Kidney glomerular epithelial cell (primary cell): ENCODE data around the gene ADNP.
"Not testable (repeated sequence)": the region's sequence is repeated elsewhere in the genome, so short reads cannot be mapped to it uniquely, and the experiment has no call there.

Experiments used
- DNase-seq: peaks from one replicate; lab custom pipeline; 2025; lab: John Stamatoyannopoulos, UW

ADNP gene

DNA sequence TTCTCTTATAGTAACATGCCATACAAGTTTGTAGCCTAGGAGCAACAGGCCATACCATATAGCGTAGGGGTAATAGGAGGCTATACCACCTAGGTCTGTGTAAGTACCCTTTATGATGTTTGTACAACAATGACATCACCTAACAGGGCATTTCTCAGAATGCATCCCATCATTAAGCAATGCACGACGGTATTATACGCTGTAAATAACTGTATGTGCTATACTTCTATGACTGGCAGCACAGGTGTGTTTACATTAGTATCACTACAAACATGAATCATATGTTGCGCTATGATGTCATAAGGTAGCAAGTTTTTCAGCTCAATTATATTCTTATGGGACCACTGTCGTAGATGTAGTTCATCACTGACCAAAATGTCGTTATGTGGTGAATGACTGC is 31.0 kb downstream of the ADNP start:
- DNase-seq: no peak

- DNase-seq: no peak
Measured at GRCh38 chr20:50898475-50898874, 32.8 kb downstream of the ADNP start.

- no peak for DNase-seq
Measured at GRCh38 chr20:50895111-50895830, 36.0 kb downstream of the ADNP start.

DNA sequence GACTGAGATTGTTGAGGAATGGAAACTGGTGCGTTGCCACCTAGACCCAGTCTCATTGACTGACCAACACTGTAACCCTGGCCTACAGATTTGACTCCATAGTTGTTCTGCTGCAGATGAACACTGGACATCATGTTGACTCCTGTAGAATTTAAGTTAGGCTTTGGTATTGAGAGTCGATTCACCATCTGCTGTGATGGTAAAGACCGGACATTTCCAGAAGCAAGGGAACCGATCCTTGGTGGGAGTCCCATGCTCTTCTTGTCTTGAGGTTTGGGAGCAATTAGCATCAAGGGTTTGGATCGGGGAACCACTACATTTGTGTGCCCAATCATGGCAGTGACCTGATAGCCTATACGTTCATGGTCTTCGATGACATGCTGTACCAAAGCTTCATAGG is 37.6 kb downstream of the ADNP start:
- DNase-seq: no peak

DNA sequence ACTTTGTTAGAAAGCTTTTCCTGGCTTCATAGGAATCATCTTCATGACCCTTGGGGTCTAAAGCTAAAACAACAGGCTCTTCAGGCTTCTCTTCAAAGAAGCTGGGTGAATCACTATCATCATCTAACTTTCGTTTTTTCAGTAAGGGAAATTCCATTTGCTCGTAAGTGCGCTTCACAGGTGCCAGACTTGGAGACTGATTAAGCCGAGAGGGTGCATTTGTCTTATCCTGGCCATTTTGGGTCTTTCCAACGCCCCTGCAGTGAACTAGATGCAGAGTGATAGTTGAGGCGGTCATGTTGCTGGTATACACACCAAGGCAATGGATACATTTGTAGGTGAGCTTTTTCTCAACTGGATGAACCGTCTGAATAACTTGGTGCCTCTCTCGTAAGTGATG is 38.8 kb downstream of the ADNP start:
- no peak for DNase-seq

DNA sequence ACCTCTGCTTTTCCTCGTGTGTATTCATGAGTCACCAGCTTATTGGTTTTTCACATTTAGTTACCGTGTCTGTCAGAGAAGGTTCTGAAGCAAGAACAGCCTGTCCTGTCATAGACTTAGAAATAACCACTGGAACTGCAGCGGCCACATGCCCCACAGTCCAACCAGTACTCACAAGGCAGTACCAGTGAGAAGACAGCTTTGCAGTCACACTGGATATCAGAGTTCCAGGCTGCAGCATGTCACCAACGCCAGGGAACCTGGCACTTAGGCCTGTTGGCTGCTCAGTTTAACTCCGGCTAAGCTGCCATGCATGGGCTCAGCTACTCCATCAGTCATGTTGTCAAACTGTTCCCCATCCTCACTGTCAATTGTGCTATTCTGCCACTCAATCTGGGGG is 40.1 kb downstream of the ADNP start:
- DNase-seq: no peak

GRCh38 chr20:50887576-50887975 is 43.7 kb downstream of the ADNP start:
- DNase-seq: no peak

- no peak for DNase-seq
Measured at GRCh38 chr20:50886184-50886790, 45.0 kb downstream of the ADNP start.

GRCh38 chr20:50885781-50886180 is 45.5 kb downstream of the ADNP start:
- DNase-seq: no peak

GRCh38 chr20:50885068-50885467 is 46.2 kb downstream of the ADNP start:
- no peak for DNase-seq

DNA sequence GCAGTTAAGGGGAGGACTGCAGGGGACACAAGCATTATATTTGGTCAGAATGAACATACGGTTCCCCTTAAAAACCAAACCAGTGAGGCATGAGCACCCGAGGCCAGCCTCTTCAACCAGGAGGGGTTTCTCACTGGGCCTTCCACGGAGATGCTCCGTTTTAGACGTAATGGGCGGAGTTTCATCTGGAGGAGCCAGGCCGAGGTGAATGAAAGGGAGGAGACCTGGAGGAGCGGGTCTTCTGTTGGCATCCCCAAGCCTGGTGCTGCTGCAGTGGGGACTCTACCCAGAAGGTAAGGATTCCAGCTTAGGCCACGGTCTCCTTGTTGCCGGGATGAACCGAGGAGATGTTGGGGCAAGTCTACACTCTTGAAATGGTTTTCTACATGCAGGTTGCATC is 47.4 kb downstream of the ADNP start:
- no peak for DNase-seq

- not testable (repeated sequence) for DNase-seq
Measured at GRCh38 chr20:50881759-50882424, 49.3 kb downstream of the ADNP start.

GRCh38 chr20:50879649-50880550 is 51.3 kb downstream of the ADNP start:
- DNase-seq: no peak

DNA sequence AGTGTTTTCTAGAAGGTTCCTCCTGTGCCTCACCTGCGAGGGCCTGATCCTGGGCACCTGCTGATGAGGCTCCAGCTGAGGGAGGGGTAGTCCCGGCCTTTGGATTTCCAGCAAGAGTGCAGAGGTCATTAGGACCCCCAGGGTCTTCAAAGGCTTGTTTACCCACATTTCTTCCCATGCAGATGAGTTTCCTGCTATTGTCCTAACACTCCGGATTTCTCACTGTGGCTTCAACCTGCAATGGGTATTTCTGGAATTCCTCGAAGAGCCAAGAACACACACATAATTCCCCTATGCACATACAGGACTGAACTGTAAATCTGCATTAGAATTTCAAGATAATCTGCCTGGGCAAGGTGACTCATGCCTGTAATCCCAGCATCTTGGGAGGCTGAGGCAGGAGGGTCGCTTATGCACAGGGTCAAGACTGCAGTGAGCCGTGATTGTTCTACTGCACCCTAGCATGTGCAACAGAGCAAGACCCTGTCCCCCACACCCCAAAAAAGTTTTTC is 53.9 kb downstream of the ADNP start:
- DNase-seq: no peak

- DNase-seq: no peak
Measured at GRCh38 chr20:50876816-50877215, 54.4 kb downstream of the ADNP start.

- no peak for DNase-seq
Measured at GRCh38 chr20:50876063-50876685, 55.1 kb downstream of the ADNP start.

- no peak for DNase-seq
Measured at GRCh38 chr20:50874758-50875665, 56.2 kb downstream of the ADNP start.

- no peak for DNase-seq
Measured at GRCh38 chr20:50874111-50874757, 57.0 kb downstream of the ADNP start.

GRCh38 chr20:50873585-50873984 is 57.7 kb downstream of the ADNP start:
- DNase-seq: no peak
